ENCODE results near the gene APOL1. TPM values are rescaled to one million over a fixed set of nuclear protein-coding genes. Genes with fewer than 3 reads are reported as not detected.
"Not testable (repeated sequence)": the region's sequence is repeated elsewhere in the genome, so short reads cannot be mapped to it uniquely, and the experiment has no call there.

Gene APOL1
- total and polyA plus RNA-seq, 4 donors, result 7.7 to 129 (median 59.5) TPM

GRCh38 chr22:36267896-36268485 lies 15.1 kb downstream of the APOL1 start:
- TF ChIP-seq RAD21 (IDR thresholded peaks at IDR 0.05), result no peak
- TF ChIP-seq FOXA1 (IDR thresholded peaks at IDR 0.05), result no peak
- no peak for TF ChIP-seq TAF1 (conservative IDR thresholded peaks at IDR 0.05)
- no peak for TF ChIP-seq REST (IDR thresholded peaks at IDR 0.05)
- TF ChIP-seq SP1 (IDR thresholded peaks at IDR 0.05), result no peak
- TF ChIP-seq RXRA (IDR thresholded peaks at IDR 0.05), result no peak
- TF ChIP-seq MAX (IDR thresholded peaks at IDR 0.05), result no peak
- no peak for TF ChIP-seq GABPA (IDR thresholded peaks at IDR 0.05 in 1 of 2, conservative IDR thresholded peaks at IDR 0.05 in 1 of 2)
- no peak for TF ChIP-seq ATF3 (IDR thresholded peaks at IDR 0.05)
- TF ChIP-seq FOXA2 (IDR thresholded peaks at IDR 0.05), result no peak
- TF ChIP-seq CTCF (IDR thresholded peaks at IDR 0.05; ENCODE audit: low read depth, low read length, missing input control), result no peak
- no peak for TF ChIP-seq JUND (IDR thresholded peaks at IDR 0.05)
- 95% methylated on average over 11 of the region's 11 CpGs for WGBS
- Histone ChIP-seq H3K4me1 (ENCODE audit: control insufficient read depth in 4 of 4, insufficient read depth in 4 of 4, low read length in 3 of 4) (peaks cover 7 to 19% (median 12%) of the 10 kb centered on the region in 4 donors), H3K27me3 (ENCODE audit: control insufficient read depth in 4 of 4, insufficient read depth in 4 of 4, low read length in 3 of 4) (no peaks in the 10 kb centered on the region), H3K4me3 (ENCODE audit: low read depth in 1 of 3, low read length in 3 of 3) (no peak overlapping the region), H3K9ac (ENCODE audit: low read depth in 1 of 2, low read length in 2 of 2) (no peak overlapping the region), H3K9me3 (ENCODE audit: control insufficient read depth in 4 of 4, low read length in 3 of 4) (no peaks in the 10 kb centered on the region), H3K36me3 (ENCODE audit: control insufficient read depth in 4 of 4, insufficient read depth in 3 of 4, low read depth in 1 of 4, low read length in 3 of 4) (peaks cover 7 to 22% (median 15%) of the 10 kb centered on the region in 4 donors), H3K27ac (ENCODE audit: low read depth in 1 of 2, low read length in 2 of 2) (no peak overlapping the region)
- DNase-seq (ENCODE audit: low spot score), result no peak

- H3K4me3 ChIP-seq (ENCODE audit: low read depth in 1 of 3, low read length in 3 of 3); DNase-seq (ENCODE audit: low spot score): not testable (repeated sequence)
- 88% methylated on average over 7 of the region's 7 CpGs for WGBS
Measured at GRCh38 chr22:36271231-36271630, 18.3 kb downstream of the APOL1 start.

GRCh38 chr22:36271951-36272350 lies 19.0 kb downstream of the APOL1 start:
- not testable (repeated sequence) for H3K4me3 ChIP-seq (ENCODE audit: low read depth in 1 of 3, low read length in 3 of 3); H3K9me3 ChIP-seq (ENCODE audit: control insufficient read depth in 4 of 4, low read length in 3 of 4); H3K9ac ChIP-seq (ENCODE audit: low read depth in 1 of 2, low read length in 2 of 2); DNase-seq (ENCODE audit: low spot score); H3K27ac ChIP-seq (ENCODE audit: low read depth in 1 of 2, low read length in 2 of 2); H3K27me3 ChIP-seq (ENCODE audit: control insufficient read depth in 4 of 4, insufficient read depth in 4 of 4, low read length in 3 of 4); H3K4me1 ChIP-seq (ENCODE audit: control insufficient read depth in 4 of 4, insufficient read depth in 4 of 4, low read length in 3 of 4)
- H3K36me3 ChIP-seq (ENCODE audit: control insufficient read depth in 4 of 4, insufficient read depth in 3 of 4, low read depth in 1 of 4, low read length in 3 of 4), result peaks cover 0 to 11% (median 3%) of the 10 kb centered on the region in 4 donors
- 86% methylated on average over 5 of the region's 5 CpGs for WGBS

More at GRCh38 chr22:36271231-36271630, 18.3 kb downstream of the APOL1 start:
- H3K9ac ChIP-seq (ENCODE audit: low read depth in 1 of 2, low read length in 2 of 2); H3K27ac ChIP-seq (ENCODE audit: low read depth in 1 of 2, low read length in 2 of 2); H3K27me3 ChIP-seq (ENCODE audit: control insufficient read depth in 4 of 4, insufficient read depth in 4 of 4, low read length in 3 of 4); H3K4me1 ChIP-seq (ENCODE audit: control insufficient read depth in 4 of 4, insufficient read depth in 4 of 4, low read length in 3 of 4); H3K9me3 ChIP-seq (ENCODE audit: control insufficient read depth in 4 of 4, low read length in 3 of 4): not testable (repeated sequence)
- H3K36me3 ChIP-seq (ENCODE audit: control insufficient read depth in 4 of 4, insufficient read depth in 3 of 4, low read depth in 1 of 4, low read length in 3 of 4), result peaks cover 1 to 12% (median 5%) of the 10 kb centered on the region in 4 donors
